ENCODE data around the gene HDAC4. TPM values are rescaled to one million over a fixed set of nuclear protein-coding genes. Genes with fewer than 3 reads are reported as not detected.

Gene HDAC4
- total and polyA plus RNA-seq, 5 donors, result 7.8 to 29.1 (median 22.5) TPM

DNA sequence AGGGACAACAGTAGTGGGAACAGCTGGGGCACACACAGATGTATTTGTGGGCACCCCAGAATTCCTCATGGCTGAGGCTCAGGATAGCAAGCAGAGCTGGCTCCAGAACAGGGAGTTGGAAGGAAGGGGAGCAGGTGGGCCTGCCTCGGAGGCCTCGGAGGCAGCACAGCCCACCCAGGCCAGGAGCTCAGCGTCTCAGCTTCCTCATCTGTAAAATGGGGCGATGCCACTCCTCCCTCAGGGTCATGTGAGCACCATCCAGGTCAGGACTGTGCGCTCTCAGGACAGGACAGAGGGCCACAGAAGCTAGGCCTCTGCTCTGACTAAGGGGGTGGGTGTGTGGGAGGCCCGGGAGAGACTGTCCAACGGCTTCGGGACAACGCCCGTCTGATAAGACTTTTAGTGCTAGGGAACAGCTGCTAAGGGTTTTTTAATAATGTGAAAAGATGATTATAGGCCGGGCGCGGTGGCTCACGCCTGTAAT, 106.2 kb downstream of the HDAC4 start:
- WGBS, result 74% methylated on average over 14 of the region's 14 CpGs
- no peak overlapping the region for H3K4me3 ChIP-seq (ENCODE audit: low read length)
- peak in 2 of 3 donors; percentile 64 to 71 for DNase-seq
- no peaks in the 10 kb centered on the region for H3K9me3 ChIP-seq (ENCODE audit: control insufficient read depth, low read length)
- ATAC-seq, result peak; percentile 54 to 70
- no peaks in the 10 kb centered on the region for H3K27me3 ChIP-seq (ENCODE audit: control insufficient read depth, insufficient read depth)
- H3K27ac ChIP-seq (ENCODE audit: low read length), result no peak overlapping the region
- peaks cover 25% of the 10 kb centered on the region for H3K4me1 ChIP-seq (ENCODE audit: control insufficient read depth, insufficient read depth, low read length)
- intact Hi-C loops (cut with DNase I), result loop anchor here in 1 of 4 donors (10.0 kb wide), 1 partner anchor 70 kb away; no protein-coding TSS in a partner anchor

DNA sequence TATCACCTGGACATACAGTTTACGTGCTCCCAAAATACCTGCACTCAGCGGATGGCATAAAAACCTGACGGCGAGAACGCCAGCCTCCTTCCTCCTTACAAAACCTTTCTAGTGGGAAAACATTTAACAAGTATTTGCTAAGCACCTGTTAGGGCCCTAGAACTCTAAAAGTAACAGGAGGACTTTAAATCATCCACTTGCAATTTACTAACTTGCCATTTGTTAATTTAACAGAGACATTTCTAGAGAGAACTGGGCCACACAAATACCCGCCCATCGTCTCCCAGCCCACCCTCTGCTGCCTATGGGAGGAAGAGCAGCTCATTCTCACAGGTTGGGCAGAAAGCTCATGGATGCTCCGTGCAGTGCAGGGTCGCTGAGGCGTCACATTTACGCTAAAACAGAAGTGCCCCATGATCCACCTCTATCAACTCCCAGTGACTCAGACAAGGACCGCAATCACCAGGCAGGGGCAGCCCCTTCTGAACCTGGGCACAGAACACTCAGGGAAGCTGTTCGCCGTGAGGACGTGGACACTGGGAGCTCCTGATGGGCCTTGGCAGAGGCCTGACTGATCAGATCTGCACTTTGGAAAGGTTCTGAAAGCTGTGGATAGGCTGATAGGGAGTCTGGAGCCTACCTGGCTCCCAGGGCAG, 106.9 kb downstream of the HDAC4 start:
- peak in 1 of 3 donors; percentile 12 for DNase-seq

DNA sequence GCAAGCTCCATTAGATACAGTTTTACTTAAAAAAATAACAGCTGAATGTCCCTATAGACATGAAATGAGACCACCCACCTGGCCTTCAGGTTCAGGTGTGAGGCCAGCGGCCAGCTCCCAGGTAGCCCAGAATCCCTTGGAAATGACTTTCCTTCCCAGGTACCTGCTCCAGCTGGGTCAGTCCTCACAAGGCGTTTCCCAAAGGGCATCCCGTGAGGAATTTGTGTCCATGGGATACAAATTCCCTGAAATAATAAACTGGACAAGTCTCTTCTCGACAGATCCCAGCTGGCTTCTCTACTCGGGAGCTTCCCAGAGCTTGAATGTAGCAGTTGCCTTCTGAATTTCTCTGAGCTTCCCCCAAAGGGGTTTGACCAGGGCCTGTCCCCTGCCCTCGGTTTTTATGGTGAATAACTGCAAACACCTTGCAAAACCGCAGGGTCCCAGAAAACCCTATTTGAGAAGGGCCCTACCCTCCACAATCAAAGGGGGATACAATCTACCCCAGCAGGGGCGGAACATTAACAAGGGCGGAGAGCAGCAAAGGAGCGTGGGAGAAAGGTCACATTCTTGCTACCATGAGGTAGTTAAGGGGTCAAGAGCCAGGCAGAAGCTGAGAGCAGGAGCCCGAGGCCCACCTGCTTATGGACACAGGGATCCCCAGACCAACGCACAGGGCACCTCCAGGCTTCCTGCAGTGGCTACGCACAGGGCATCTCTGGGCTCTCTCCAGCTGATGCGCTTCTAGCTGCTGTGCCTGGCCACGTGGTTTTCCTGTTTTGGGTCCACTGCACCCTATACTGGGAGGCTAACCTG, 107.7 kb downstream of the HDAC4 start:
- Histone ChIP-seq H3K27me3 (ENCODE audit: control insufficient read depth, insufficient read depth) (no peaks in the 10 kb centered on the region), H3K9me3 (ENCODE audit: control insufficient read depth, low read length) (no peaks in the 10 kb centered on the region), H3K4me1 (ENCODE audit: control insufficient read depth, insufficient read depth, low read length) (peaks cover 28% of the 10 kb centered on the region), H3K27ac (ENCODE audit: low read length) (no peak overlapping the region), H3K4me3 (ENCODE audit: low read length) (no peak overlapping the region)
- DNase-seq (peak in 2 of 3 donors; percentile 38), ATAC-seq (no peak)
- intact Hi-C loops (cut with DNase I), result loop anchor here in 1 of 4 donors (10.0 kb wide), 1 partner anchor 68 kb away; no protein-coding TSS in a partner anchor
- WGBS, result 77% methylated on average over 15 of the region's 15 CpGs

More for the DNA sequence above, 106.9 kb downstream of the HDAC4 start:
- Histone ChIP-seq H3K4me3 (ENCODE audit: low read length) (no peak overlapping the region), H3K27ac (ENCODE audit: low read length) (no peak overlapping the region), H3K9me3 (ENCODE audit: control insufficient read depth, low read length) (no peaks in the 10 kb centered on the region), H3K4me1 (ENCODE audit: control insufficient read depth, insufficient read depth, low read length) (peaks cover 28% of the 10 kb centered on the region), H3K27me3 (ENCODE audit: control insufficient read depth, insufficient read depth) (no peaks in the 10 kb centered on the region)
- 85% methylated on average over 15 of the region's 15 CpGs for WGBS
- ATAC-seq, result no peak
- intact Hi-C loops (cut with DNase I), result loop anchor here in 1 of 4 donors (10.0 kb wide), 1 partner anchor 69 kb away; no protein-coding TSS in a partner anchor

DNA sequence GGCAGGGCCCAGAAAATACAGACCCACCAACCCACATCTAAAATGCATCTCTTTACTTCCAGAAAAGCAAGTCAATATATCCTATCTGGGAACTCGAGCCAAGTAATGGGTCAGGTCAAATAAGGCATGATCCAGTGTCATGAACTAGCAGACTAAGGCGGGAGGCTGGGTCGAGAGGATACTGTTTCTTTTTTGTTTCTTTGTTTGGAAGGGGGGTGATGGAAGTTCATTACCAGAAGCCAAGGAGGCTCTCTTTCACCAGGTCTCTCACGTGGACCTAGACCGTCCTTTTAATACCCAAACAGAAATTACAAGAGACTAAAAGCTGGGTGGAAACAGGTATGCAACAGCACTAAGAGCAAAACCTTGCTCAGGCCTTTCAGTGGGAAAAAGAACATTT, 108.3 kb downstream of the HDAC4 start:
- Histone ChIP-seq H3K9me3 (ENCODE audit: control insufficient read depth, low read length) (no peaks in the 10 kb centered on the region), H3K4me3 (ENCODE audit: low read length) (no peak overlapping the region), H3K4me1 (ENCODE audit: control insufficient read depth, insufficient read depth, low read length) (peaks cover 28% of the 10 kb centered on the region), H3K27ac (ENCODE audit: low read length) (no peak overlapping the region), H3K27me3 (ENCODE audit: control insufficient read depth, insufficient read depth) (no peaks in the 10 kb centered on the region)
- 83% methylated on average over 5 of the region's 5 CpGs for WGBS
- intact Hi-C loops (cut with DNase I), result loop anchor here in 1 of 4 donors (10.0 kb wide), 1 partner anchor 68 kb away; no protein-coding TSS in a partner anchor
- DNase-seq, result peak in 1 of 3 donors; percentile 2
- no peak for ATAC-seq

DNA sequence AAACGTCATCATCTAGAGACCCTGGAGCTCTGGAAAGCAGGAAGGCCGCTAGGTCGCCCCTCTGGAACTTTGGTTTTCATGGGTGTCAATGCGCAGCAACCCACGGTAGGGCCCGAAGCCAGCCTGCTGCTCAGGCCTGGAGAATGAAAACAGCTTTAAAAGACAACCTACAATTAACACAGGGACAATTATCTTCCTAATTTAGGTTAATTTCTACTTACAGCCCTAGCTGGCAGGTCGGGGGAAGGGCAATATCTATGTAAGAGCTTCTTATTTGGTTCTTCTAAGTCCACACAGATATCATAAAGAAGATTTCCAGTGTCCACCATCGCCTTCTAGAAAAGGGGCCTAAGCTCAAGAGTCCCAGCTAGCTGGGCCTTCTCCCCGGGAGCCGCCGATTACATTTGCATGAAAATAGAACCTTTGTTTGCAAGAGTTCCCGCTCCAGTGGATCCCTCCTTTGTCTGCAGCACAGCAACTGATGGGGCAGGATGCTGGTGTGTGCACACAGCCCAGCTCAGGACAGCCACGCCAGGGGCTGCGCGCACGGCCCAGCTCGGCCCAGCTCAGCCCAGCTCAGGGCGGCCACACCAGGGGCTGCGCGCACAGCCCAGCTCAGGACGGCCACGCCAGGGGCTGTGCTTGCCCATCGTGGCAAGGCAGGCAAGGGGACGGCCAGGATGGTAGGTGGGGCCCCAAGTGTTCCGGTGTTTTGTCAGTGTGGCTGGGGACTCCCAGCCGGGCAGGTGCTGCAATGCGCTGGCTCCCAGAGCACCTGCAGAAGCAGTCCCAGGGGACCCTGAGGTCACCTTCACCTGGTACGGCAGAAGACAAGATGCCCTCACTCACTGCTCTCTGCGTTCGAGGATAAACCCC, 109.1 kb downstream of the HDAC4 start:
- intact Hi-C loops (cut with DNase I), result loop anchor here in 1 of 4 donors (10.0 kb wide), 1 partner anchor 67 kb away; no protein-coding TSS in a partner anchor
- no peaks in the 10 kb centered on the region for H3K9me3 ChIP-seq (ENCODE audit: control insufficient read depth, low read length)
- peak overlapping the region; percentile 28 for H3K27ac ChIP-seq (ENCODE audit: low read length)
- H3K27me3 ChIP-seq (ENCODE audit: control insufficient read depth, insufficient read depth), result no peaks in the 10 kb centered on the region
- 92% methylated on average over 30 of the region's 30 CpGs for WGBS
- peaks cover 35% of the 10 kb centered on the region for H3K4me1 ChIP-seq (ENCODE audit: control insufficient read depth, insufficient read depth, low read length)
- no peak overlapping the region for H3K4me3 ChIP-seq (ENCODE audit: low read length)
- ATAC-seq (no peak), DNase-seq (peak in 1 of 3 donors; percentile 53)

DNA sequence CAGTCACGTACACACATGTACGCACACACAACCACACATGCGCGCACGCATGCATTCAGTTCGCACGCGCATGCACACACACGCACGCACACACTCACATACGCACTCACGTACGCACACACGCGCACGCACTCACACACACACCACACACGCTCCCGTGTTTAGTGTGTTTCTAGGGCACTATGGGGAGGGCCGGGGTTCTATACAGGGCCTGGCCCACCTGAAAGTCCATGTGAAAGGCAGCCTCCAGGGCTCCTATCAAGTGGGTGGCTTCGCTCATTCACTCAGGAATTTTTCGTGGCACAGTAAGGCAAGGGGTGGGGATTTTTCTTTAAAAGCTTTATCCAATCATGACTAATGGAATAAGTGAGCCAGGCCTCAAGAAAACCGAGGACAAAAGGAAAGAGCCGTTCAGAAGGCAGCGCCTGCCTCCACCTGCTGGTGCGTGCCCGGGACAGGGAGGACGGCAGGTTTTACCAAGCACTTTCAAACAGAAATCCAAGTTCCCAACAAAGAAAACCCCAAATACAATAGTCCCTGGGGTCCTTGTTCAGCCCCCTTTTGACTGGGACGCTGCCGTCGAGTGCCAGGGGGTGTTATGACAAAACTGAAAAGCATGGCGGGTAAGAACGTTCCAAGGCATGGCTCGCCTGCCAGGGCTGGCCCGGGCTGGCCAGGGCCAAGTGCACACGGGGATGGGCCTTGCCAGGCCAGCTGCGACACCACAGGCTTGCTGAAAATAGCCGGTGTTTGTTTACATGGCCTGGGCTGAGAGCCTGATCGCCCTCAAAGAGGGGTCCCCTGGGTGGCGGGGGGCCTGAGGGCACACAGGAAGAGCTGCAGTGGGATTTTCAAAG, 110.0 kb downstream of the HDAC4 start:
- peak; percentile 66 to 73 for ATAC-seq
- WGBS, result 81% methylated on average over 39 of the region's 39 CpGs
- DNase-seq, result peak in 2 of 3 donors; percentile 72 to 78
- intact Hi-C loops (cut with DNase I), result loop anchor here in 1 of 4 donors (10.0 kb wide), 1 partner anchor 66 kb away; no protein-coding TSS in a partner anchor
- H3K9me3 ChIP-seq (ENCODE audit: control insufficient read depth, low read length), result no peaks in the 10 kb centered on the region
- H3K4me3 ChIP-seq (ENCODE audit: low read length), result no peak overlapping the region
- H3K27me3 ChIP-seq (ENCODE audit: control insufficient read depth, insufficient read depth), result no peaks in the 10 kb centered on the region
- H3K27ac ChIP-seq (ENCODE audit: low read length), result peak overlapping the region; percentile 28
- peaks cover 30% of the 10 kb centered on the region for H3K4me1 ChIP-seq (ENCODE audit: control insufficient read depth, insufficient read depth, low read length)

DNA sequence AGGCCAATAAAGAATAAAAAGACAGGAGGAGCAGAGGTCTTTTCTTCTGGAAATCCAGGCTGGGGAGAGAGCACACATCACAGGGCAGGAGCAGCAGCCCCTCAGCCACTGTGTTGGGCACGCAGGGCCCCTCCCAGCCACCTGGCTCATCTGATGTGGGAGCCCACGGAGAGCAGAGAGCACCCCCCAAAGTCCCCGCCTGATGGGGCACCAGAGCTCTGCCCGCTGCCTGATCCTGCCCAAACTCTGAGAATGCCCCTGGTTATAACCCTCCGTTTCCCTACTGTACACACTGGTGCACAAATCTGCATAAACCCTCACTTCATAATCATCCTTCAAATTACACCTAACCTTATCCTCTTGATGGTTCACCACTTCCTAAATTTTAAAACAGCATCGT, 111.3 kb downstream of the HDAC4 start:
- ATAC-seq (no peak), DNase-seq (peak in 2 of 3 donors; percentile 27 to 44)
- Histone ChIP-seq H3K27ac (ENCODE audit: low read length) (no peak overlapping the region), H3K9me3 (ENCODE audit: control insufficient read depth, low read length) (no peaks in the 10 kb centered on the region), H3K27me3 (ENCODE audit: control insufficient read depth, insufficient read depth) (no peaks in the 10 kb centered on the region), H3K4me3 (ENCODE audit: low read length) (no peak overlapping the region), H3K4me1 (ENCODE audit: control insufficient read depth, insufficient read depth, low read length) (peaks cover 30% of the 10 kb centered on the region)
- intact Hi-C loops (cut with DNase I), result no loop called here
- 88% methylated on average over 6 of the region's 6 CpGs for WGBS

DNA sequence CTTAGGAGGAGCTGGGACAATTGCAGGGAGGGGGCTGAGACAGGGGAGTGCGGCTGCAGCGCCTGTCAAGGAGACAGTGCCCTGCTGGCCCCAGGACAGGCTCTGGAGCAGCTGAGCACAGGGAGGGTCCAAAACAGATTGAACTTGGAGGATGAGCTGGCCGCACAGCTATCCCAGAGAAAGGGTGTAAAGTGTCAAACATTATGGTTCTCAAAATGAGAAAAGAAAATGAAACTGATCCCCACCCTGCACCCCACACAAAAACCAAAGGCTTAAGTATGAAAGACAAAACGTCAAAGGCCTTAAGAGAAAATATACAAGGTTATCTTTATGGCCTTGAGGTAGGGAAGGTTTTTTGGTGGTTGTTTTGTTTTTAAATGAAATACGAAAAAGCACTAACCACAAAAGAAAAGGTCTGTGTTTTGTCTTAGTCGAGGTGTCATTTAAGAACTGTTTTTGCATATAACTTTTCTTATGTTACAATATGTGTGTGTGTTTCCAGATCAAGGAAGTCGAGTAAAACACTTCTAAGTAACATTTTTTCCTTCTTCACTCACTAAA, 111.8 kb downstream of the HDAC4 start:
- Histone ChIP-seq H3K4me1 (ENCODE audit: control insufficient read depth, insufficient read depth, low read length) (peaks cover 26% of the 10 kb centered on the region), H3K4me3 (ENCODE audit: low read length) (no peak overlapping the region), H3K9me3 (ENCODE audit: control insufficient read depth, low read length) (no peaks in the 10 kb centered on the region), H3K27me3 (ENCODE audit: control insufficient read depth, insufficient read depth) (no peaks in the 10 kb centered on the region), H3K27ac (ENCODE audit: low read length) (peak overlapping the region; percentile 33)
- 51% methylated on average over 7 of the region's 7 CpGs for WGBS
- ATAC-seq, result peak in 1 of 2 donors; percentile 22
- intact Hi-C loops (cut with DNase I), result no loop called here
- peak in 2 of 3 donors; percentile 45 to 61 for DNase-seq

DNA sequence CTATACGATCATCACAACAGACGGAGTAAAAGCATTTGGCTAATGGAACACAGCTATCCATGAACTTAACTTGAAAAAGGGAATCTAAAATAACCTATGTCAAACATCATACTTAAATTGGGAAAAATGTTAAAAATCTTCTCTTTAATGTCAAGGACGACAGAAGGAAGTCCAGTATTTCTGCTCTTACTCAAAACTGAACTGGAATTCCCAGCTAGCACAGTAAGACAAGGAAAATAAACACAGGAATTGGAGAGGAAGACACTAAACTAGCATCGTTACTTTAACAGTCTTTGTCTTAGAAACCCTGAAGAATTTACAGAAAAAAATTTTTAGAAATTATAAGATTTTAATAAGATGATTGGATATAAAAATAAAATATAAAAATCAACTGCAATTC, 112.6 kb downstream of the HDAC4 start:
- 57% methylated on average over 4 of the region's 4 CpGs for WGBS
- Histone ChIP-seq H3K4me1 (ENCODE audit: control insufficient read depth, insufficient read depth, low read length) (peaks cover 19% of the 10 kb centered on the region), H3K27me3 (ENCODE audit: control insufficient read depth, insufficient read depth) (no peaks in the 10 kb centered on the region), H3K27ac (ENCODE audit: low read length) (no peak overlapping the region), H3K9me3 (ENCODE audit: control insufficient read depth, low read length) (no peaks in the 10 kb centered on the region), H3K4me3 (ENCODE audit: low read length) (no peak overlapping the region)
- DNase-seq (no peak), ATAC-seq (no peak)
- intact Hi-C loops (cut with DNase I), result no loop called here

Measured in right cardiac atrium (tissue), 5 donors.